ENCODE results near the gene KCNJ8.
"Not testable (repeated sequence)": the region's sequence is repeated elsewhere in the genome, so short reads cannot be mapped to it uniquely, and the experiment has no call there.

Gene KCNJ8

DNA sequence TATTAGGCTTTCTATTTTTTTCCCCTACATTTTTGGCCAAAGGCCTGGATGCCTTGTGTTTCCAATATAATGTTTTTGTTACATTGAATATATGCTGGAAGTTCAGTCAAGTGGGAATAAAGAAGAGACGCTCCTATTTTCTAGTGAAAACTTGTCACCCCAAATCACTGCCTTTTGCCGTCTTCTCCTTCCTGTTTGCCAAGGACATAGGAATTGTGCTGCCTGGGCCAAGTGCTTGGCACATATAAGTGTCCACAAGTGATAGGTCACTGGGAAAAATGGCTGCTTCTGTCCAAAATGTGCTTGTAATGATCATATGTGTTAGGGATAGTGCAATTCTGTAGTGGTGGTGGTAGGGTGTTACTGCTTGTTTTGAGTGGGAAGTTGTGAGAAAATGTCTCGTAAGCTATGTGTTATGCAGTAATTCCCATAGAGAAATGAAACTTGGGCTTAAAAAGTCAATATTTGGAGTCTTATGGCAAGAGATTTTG lies 11.6 kb upstream of the KCNJ8 start:
- DNase-seq (ENCODE audit: low read depth) = no peak

DNA sequence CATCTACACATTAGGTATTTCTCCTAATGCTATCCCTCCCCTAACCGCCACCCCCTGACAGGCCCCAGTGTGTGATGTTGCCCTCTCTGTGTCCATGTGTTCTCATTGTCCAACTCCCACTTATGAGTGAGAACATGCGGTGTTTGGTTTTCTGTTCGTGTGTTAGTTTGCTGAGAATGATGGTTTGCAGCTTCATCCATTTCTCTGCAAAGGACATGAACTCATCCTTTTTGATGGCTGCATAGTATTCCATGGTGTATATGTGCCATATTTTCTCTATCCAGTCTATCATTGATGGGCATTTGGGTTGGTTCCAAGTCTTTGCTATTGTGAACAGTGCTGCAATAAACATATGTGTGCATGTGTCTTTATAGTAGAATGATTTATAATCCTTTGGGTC lies 8.2 kb upstream of the KCNJ8 start:
- DNase-seq (ENCODE audit: low read depth) = not testable (repeated sequence)

DNA sequence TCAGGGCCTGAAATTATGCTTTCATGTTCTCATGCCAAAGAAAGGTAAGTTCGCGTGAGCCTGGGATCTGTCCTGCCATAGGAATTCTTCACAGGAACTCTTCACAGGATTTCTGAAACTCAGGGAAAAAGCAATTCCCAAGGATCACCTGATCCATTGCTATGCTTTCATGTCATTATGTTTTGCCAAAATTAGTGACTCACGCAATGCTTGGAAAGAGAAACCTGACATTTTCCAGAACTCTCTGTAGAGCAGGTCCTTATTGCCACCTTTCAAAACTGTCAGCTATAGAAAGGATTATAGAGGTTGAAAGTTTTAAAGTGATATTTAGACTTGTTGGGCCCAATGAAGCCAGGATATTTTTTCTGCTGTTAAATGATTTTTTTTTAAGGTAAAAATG lies 6.3 kb upstream of the KCNJ8 start:
- no peak for DNase-seq (ENCODE audit: low read depth)

DNA sequence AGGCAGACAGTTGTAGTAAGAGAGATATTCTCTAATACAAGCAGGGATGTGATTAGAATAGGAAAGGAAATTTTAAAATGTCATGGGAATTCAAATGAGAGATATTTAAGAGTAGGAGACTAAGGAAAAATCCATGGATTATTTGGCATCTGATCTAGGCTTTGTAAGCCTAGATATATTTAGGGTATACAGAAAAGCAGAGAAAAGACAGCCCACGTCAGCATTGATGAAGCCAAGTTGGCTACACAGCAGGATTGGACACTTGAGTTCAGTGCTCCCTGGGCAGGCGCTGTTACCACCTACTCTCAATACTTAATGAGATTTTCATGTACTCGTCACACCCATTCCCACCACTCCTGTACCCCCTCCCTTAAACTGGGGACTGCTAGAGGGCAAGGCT lies 1.7 kb upstream of the KCNJ8 start:
- no peak for DNase-seq (ENCODE audit: low read depth)

DNA sequence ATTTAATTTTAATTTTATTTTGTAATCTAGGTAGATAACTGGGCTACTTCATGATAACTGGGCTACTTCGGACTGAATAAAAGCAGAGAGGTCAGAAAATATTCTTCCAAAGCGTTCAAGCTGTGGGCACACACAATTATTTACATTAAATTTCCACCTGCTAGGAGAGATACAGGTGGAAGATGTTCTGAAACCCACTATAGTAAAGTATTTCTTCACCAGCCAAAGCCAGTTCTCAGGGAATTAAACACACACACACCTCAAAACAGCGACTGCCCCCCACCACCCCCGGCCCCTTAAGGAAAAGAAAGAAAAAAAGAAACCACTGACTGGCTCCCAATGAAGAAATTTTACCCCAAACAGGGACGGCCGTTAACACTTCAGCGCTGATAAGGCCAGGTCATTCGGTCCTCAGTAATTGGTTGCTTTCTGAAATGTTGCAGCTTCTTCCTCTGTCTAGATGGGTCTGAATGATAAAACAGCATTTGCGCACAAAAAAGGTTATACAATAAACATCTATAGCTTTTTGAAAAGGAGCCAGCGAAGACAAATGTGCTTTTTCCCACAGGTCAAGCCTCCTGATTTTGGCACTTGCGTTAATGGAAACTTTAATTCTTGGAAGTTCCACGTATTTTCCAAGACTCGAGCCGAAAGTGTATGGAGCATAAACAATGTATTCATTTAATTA lies 771 bp upstream of the KCNJ8 start:
- no peak for DNase-seq (ENCODE audit: low read depth)

DNA sequence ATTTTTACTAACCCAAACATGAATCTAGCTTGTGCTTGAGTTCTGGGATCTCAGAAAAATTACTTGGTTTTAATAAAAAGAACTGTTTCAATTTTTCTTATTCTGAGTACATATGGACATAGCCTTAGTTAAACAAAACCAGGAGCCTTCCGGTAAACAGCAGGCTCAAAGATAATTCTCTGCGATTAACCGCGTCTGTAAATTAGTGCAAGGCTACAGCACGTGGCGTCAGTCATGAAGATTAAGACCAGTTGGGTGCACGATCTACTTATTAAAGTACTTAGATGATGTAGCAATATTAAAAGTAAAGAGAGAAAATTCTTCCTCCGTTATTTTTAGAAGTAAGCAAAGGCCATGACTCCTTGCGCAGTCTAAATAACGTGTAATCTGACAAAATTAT lies 700 bp downstream of the KCNJ8 start:
- no peak for DNase-seq (ENCODE audit: low read depth)

DNA sequence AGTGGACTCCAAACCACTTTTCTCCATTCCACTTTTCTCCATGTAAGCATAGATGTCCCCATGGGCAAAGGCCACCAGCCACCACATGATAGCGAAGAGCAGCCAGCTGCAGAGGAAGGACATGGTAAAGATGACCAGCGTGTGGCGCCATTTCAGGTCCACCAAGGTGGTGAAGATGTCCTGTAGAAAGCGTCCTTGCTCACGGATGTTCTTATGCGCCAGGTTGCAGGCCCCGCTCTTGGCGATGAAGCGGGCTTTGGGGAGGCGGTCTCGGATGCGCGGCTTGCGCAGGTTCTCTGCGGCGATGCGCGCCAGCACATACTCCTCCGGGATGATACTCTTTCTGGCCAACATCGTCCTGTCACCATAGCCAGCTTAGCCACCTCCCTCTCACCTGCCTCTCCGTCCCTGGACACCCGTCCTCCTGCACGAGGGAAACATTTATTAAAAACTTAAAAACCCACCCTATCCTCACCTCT lies 1.2 kb downstream of the KCNJ8 start:
- no peak for DNase-seq (ENCODE audit: low read depth)

DNA sequence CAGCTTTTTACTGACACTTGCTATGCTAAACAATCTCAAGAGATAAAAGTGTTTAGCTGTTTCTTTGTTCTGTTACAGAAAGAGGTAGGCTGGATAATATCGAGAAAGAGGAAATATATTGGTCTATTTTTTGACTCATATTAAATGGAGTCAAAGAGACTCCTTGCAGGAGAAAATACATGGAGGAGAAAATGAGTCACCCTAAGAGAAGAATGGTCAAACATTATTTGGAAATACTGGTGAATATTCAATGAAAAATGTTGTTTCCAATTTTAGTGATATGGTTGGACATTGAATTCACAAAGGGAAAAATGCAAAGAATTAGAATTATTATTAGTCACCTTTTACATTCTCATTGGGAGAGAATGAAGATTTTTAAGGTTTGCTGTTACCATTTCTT lies 3.2 kb downstream of the KCNJ8 start:
- DNase-seq (ENCODE audit: low read depth) = no peak

DNA sequence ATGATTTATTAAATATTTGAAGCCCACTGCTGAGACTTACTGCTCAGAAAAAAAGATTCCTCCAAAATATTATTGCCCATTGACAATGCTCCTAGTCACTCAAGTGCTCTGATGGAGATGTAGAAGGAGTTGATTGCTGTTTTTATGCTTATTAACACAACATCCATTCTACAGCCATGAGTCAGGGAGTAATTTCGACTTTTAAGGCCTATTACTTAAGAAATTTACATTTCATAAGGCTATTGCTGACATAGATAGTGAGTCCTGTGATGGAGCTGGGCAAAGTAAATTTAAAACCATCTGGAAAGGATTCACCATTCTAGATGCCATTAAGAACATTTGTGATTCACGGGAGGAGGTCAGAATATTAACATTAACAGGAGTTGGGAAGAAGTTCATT lies 5.2 kb downstream of the KCNJ8 start:
- DNase-seq (ENCODE audit: low read depth) = no peak

DNA sequence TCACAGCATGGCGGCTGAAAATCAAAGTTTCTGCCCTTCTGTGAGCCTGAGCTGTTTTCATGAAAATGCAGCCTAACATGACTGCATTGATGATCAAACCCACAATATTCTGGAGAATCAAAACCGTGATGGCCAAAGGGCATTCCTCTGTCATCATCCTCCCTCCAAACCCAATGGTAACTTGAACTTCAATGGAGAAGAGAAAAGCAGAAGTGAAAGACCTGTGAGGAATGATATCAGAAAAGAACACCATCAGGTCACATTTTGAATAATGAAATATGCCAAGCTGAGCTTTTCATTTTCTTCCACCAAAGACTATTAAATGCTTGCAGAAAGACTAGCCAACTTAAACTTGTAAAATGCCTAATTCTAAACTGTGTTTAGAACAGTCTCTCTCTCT lies 8.1 kb downstream of the KCNJ8 start:
- DNase-seq (ENCODE audit: low read depth) = no peak

DNA sequence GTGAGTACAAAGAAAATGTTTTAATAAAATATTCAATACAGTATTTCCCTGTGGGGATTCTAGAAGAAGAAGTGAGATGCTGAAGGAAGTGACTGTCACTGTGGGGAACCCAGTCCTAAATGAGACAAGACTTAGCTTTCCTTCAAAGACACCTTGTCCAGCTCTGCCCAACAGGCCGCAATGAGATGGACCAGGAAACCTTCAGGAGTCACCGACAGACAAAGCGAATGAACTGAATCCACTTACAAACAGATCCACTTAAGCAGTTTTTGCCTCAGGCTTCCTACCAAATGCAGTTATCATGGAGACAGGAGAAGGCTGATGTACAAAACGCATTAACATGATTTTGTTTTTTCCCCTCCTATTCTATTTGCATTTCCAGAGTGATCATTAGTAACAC lies 9.6 kb downstream of the KCNJ8 start:
- DNase-seq (ENCODE audit: low read depth) = no peak

DNA sequence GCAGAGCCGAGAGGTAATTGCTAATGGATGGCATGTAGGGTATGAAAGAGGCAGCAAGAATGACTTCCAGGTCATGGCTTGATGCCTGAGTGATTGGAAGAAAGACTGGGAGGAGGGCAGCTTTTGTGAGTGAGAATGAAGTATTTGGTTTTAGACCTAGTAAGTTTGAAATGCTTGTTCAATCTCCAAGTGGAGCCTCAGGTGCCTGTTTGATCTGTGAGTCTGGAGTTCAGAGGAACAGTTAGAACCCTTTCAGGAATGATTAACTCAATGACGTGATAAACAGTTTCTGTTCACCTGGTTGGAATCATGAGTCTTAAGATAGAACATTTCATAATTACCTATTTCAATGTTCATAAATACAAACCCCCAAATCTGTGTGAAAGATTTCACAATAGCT lies 10.4 kb downstream of the KCNJ8 start:
- DNase-seq (ENCODE audit: low read depth) = no peak

DNA sequence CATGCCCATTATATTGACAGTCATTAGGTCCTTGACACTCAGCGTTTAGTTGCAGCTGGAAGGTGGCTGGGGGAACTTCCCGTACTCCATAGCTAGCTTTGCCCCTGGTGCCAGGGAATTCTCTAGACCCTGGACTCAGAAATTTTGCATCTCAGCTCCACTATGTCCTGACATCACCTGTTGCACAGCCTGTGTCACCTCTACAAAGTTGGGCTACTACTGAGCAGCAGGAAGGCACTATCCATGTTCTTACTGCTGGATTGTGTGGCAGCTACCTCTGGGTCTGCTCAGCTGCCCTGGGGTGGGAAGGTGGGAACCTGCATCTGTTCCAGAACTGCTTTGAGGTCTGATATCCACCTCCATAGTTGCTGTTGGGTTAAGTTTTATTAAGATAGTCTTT lies 11.0 kb downstream of the KCNJ8 start:
- DNase-seq (ENCODE audit: low read depth) = no peak

DNA sequence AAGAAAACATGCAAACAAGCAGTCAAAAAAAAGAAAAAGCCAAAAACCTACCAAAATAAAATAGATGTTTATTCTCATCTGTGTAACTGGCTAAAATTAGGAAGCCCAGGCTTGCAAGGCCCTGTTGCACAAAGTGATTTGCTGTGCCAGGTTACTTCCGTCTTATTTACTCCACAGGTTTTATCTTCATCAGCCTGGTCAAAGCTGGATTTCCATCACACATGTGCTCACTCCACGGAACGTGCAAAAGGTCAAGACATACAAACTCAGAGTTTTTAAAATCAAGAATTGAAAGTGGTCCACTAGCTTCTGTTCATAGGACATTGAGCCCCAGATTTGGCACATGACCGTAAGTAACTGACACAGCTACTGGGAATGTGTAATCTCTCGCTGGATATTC lies 14.8 kb downstream of the KCNJ8 start:
- DNase-seq (ENCODE audit: low read depth) = no peak

DNA sequence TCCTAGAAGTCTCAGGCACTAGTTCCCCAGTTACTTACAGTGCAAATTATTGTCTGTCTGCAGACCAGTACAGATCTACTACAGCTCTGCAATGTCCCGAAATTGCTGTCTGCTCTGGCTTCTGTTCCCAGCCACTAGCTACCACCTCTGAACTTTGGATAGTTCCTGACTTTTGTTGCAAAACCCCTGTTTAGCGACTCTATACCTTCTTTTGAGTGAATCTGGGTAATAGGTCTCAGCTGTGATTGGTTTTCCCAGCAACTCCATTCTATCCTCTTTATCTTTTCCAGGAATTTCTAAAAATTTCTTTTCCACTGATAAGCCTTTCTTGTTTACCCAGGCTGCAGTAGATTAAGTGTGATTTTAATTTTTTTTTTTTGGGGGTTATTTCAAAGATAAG lies 16.8 kb downstream of the KCNJ8 start:
- no peak for DNase-seq (ENCODE audit: low read depth)

DNA sequence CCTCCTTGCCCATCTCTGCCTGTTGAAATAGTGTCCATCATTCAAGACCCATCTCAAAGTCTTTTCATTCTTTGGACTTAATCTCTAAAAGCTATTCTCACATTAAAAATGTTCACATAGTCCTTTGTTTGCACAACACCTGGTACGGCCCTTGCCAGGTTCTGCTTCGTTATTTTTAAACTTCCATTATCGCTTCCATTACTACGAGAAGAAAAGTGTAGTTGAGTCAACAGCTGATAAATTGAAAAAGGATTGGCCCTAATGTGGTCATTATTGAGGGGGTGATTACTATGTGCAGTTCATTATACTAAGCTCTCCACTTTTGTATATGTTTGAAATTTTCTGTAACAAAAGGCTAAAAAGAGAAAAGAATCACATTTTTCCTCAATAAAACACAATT lies 17.8 kb downstream of the KCNJ8 start:
- DNase-seq (ENCODE audit: low read depth) = no peak

DNA sequence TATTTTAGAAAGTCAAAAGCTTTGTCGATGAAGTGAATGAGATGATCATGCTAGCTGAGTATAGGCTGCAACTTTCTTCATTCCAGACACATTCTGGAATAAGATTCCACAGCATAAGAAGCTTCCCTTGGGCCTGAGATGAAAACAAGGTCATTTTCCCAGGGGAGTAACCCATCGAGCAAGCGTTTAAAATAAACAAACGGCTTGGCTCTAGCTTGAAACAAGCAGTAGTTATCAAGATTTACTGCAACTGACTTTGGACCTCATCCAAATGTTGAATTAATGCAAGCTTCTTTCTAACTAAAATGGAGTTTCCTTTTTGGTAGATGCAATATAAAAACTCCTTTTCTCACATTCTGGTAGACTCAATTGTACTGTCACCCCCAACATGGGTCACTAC lies 23.0 kb downstream of the KCNJ8 start:
- DNase-seq (ENCODE audit: low read depth) = no peak

DNA sequence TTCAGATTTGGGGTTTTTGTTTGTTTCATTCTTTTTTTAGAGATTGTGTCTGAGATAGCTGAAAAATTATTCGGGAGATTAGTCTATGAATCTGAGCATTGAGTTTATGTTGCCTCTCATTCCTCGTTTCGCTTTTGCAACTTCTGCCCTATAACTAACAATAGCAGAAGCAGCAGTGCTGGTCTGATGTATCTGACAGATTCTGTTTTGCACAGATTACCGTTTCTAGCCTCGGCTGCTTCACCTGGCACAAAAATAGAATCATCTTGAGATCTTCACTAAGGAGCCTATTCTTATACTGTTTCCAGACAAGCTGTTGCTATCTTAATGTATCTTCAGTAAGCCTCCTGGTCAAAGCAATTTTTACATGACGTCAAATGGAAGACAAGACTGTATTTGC lies 29.2 kb downstream of the KCNJ8 start:
- DNase-seq (ENCODE audit: low read depth) = no peak

DNA sequence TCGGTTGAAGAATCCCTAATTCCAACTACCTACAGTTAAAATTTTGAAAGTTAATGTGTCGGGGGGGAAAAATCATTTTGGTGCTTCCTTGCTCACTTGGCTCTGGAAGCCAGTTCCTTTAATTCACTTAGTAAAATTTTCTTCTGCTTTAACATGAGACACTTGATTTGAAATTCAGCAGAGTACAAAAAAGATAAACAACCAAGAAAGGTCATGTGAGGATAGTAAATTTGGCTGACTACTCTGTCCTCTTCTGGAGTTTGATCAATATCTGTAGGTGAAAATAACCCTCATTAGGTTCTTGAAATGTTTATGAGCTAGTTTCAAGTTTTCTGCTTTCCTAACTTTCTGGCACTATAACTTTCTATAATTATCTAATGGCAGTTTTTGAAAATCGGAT lies 43.4 kb downstream of the KCNJ8 start:
- DNase-seq (ENCODE audit: low read depth) = no peak

DNA sequence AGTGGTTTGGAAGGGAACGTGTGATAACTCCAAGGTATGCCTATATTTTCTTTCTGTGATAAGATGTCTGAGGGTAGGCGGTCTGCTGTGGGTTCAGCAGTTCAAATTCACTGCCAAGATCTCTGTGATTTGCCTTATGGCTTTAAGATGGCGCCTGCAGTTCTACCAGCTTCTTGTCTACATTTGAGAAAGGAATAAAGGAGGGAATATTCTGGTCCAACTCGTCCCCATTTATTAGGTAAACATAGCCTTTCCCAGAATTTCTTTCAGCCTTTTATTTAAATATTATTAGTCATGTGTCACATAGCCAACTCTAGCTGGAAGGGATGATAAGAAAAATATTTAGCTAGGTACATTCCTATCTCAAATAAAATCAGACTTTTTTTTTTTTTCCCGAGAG lies 48.8 kb downstream of the KCNJ8 start:
- no peak for DNase-seq (ENCODE audit: low read depth)

DNA sequence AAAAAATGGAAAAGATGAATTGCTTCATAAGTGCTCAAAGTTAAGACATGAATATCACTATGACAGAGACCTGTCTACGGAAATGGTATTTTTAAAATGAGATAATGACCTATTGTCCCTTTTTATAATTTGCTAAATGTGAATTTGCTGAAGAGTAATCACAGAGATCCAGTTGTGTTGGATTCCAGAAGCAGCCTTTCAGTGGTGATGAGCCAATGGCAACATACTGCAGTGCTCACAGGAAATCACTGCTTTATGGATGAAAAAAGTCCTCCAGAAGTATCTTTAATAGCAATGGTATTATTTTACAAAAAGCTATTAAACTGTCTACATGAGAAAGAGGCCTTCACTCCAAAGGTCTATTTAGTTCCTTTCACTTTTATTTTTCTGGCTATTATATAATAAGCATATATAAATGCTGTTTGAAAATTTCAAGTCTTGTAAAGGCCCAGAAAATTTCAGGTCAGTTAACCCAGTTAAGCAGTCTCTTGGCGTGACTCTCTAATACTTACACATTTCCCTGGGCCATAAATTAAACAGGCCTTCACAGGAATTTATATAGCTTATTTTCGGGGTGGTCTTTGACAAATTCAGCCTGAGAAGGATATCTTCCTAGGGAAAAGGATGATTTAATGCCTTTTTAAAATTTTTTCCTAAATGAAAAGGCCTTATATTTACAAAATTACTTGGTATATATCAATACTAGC lies 55.4 kb downstream of the KCNJ8 start:
- no peak for DNase-seq (ENCODE audit: low read depth)

DNA sequence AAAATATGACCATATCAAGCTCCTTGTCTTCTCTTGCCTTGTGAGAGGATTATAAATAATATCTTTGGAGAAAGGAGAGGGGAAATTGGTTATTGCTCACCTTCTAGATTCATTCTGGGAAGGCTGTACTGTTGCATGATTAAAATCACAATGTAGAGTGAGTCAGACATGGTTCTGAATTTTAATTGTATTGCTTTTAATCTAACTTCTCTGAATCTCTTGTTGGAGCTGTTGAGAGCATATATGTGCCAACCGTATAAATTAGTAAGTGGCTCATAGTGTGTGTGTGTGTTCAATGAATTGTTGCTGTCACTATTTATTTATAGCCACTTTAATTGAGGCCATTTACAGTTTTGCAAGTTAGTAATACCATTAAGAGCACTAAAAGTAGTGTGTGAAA lies 56.1 kb downstream of the KCNJ8 start:
- no peak for DNase-seq (ENCODE audit: low read depth)

DNA sequence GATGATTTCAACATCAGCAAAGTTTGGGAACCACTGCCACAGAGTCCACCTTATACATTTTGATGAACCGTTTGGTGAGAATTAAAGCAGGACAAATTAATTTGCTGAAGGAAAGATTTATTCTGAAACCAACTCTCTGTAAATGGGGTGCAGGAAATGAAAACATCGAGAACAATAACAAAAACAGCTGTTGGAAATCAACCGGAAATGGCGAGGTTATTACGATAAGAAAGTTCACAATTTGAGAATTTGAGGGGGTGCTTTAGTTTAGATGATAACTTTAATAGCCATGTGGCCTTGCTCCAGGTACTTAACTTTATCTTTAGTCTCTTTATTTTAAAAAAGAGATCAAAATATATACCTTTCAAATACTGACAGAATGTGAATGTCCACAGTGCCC lies 56.7 kb downstream of the KCNJ8 start:
- no peak for DNase-seq (ENCODE audit: low read depth)

DNA sequence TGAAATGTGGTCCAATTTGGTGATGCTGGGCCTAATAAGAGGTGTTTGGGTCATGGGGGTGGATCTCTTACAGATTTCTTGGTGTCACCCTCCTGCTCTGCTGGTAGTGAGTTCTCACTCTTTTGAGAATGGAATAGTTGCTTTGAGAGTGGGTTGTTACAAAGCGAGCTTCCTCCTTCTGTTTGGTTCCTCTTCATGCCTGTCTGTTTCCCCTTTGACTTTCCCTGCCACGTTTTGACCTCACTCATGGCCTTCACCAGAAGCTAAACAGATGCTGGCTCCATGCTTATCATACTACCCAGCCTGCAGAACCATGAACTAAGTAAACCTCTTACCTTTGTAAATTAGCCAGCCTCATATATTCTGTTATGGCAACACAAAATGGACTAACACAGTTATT lies 59.1 kb downstream of the KCNJ8 start:
- no peak for DNase-seq (ENCODE audit: low read depth)

Measured in stimulated activated CD8-positive, alpha-beta memory T cell treated with anti-CD3 and anti-CD28 coated beads, Interleukin-15, amount 100 ng/mL, for 24 hours (primary cell).